SK-N-SH (cell line): ENCODE data around the gene GSPT2. TPM values are rescaled to one million over a fixed set of nuclear protein-coding genes. Genes with fewer than 3 reads are reported as not detected.

Source experiments
- CTCF ChIA-PET: fragments of 300-600, 350-600 bp; formaldehyde crosslinking; extraction: SDS; loops from one replicate; lab custom pipeline; 2021; lab: Yijun Ruan, JAX
- POLR2A ChIA-PET: fragments of 350-600 bp; sonication (Branson Sonifier 250); formaldehyde crosslinking; extraction: SDS; loops from one replicate; lab custom pipeline; 2020; ENCODE audit warnings: antibody characterized with exemption, inconsistent platforms; lab: Yijun Ruan, JAX
- DNase-seq: peaks from one replicate; pipeline ENCODE4 v3.0.0; 2012
- H2AFZ ChIP-seq: fragments of 200-600 bp; sonication (generic); 2 replicates; pipeline ENCODE4 v1.8.1; 2016; ENCODE audit warnings: antibody characterized with exemption, mild to moderate bottlenecking, low read depth
- H3F3A ChIP-seq: fragments of 200-600 bp; sonication (generic); replicated peaks from 2 replicates; pipeline ENCODE3; 2016; ENCODE audit warnings: antibody characterized with exemption, mild to moderate bottlenecking; ENCODE audit not compliant: insufficient read depth
- H3K27ac ChIP-seq, 2 experiments: fragments of 200-500 bp in 1 of 2; fragments of 200-600 bp in 1 of 2; sonication (Bioruptor generic) in 1 of 2; sonication (generic), shearing (Covaris generic) in 1 of 2; 2 replicates each; pipeline versions ENCODE4 v1.5.1 to v1.6.1; 2014 to 2016; ENCODE audit warnings: low read depth in 2 of 2, inconsistent platforms in 1 of 2, low read length in 1 of 2, mild to moderate bottlenecking in 1 of 2, mixed read lengths in 1 of 2
- H3K27me3 ChIP-seq: fragments of 200-600 bp; sonication (generic), shearing (Covaris generic); 2 replicates; pipeline ENCODE4 v1.6.1; 2016; ENCODE audit warnings: mixed run types; ENCODE audit not compliant: insufficient read depth
- H3K36me3 ChIP-seq, 2 experiments: fragments of 200-500 bp in 1 of 2; fragments of 200-600 bp in 1 of 2; sonication (Bioruptor generic) in 1 of 2; sonication (generic) in 1 of 2; replicated peaks in 1 of 2; 2 replicates each; pipeline versions ENCODE3 to v1.5.1; 2014 to 2016; ENCODE audit warnings: low read length in 1 of 2, mild to moderate bottlenecking in 1 of 2; ENCODE audit not compliant: insufficient read depth in 2 of 2, control insufficient read depth in 1 of 2
- H3K4me1 ChIP-seq, 2 experiments: fragments of 200-500 bp in 1 of 2; fragments of 200-600 bp in 1 of 2; sonication (Bioruptor generic) in 1 of 2; sonication (generic), shearing (Covaris generic) in 1 of 2; 2 replicates each; pipeline versions ENCODE4 v1.5.1 to v1.6.1; 2014 to 2016; ENCODE audit warnings: low read depth in 1 of 2, low read length in 1 of 2, mixed run types in 1 of 2; ENCODE audit not compliant: insufficient read depth in 2 of 2, control insufficient read depth in 1 of 2
- H3K4me2 ChIP-seq: fragments of 200-600 bp; sonication (generic), shearing (Covaris generic); 2 replicates; pipeline ENCODE4 v1.6.1; 2017; ENCODE audit warnings: mixed run types
- H3K4me3 ChIP-seq, 2 experiments: fragments of 200-500 bp in 1 of 2; fragments of 200-600 bp in 1 of 2; sonication (Bioruptor generic) in 1 of 2; sonication (generic), shearing (Covaris generic) in 1 of 2; 2 replicates each; pipeline versions ENCODE4 v1.5.1 to v1.8.1; 2014 to 2016; ENCODE audit warnings: low read depth in 2 of 2, inconsistent platforms in 1 of 2, low read length in 1 of 2, mild to moderate bottlenecking in 1 of 2, mixed read lengths in 1 of 2, moderate library complexity in 1 of 2
- H3K79me2 ChIP-seq: fragments of 200-600 bp; sonication (generic); 2 replicates; pipeline ENCODE4 v1.8.1; 2017; ENCODE audit warnings: mild to moderate bottlenecking; ENCODE audit not compliant: insufficient read depth
- H3K9ac ChIP-seq: fragments of 200-600 bp; sonication (generic); 2 replicates; pipeline ENCODE4 v1.6.1; 2017; ENCODE audit warnings: mixed run types
- H3K9me2 ChIP-seq: fragments of 200-600 bp; sonication (generic); 2 replicates; pipeline ENCODE4 v1.6.1; 2017; ENCODE audit warnings: mixed run types
- H3K9me3 ChIP-seq: fragments of 200-600 bp; sonication (generic); 2 replicates; pipeline ENCODE4 v1.6.1; 2017; ENCODE audit warnings: mixed run types, mild to moderate bottlenecking, moderate library complexity
- H4K20me1 ChIP-seq: fragments of 200-600 bp; sonication (generic); 2 replicates; pipeline ENCODE4 v1.6.1; 2017; ENCODE audit warnings: mild to moderate bottlenecking, mixed run types; ENCODE audit not compliant: insufficient read depth
- CHD2 ChIP-seq: fragments of 150-350 bp; IDR thresholded peaks from 2 replicates; pipeline ENCODE4 v1.6.1; 2018; ENCODE audit warnings: low read length; ENCODE audit not compliant: partially characterized antibody
- CTCF ChIP-seq: fragments of 200-600 bp; sonication (generic); IDR thresholded peaks from 2 replicates; pipeline ENCODE4 v1.6.1; 2017; ENCODE audit warnings: antibody characterized with exemption, mild to moderate bottlenecking, moderate library complexity
- EZH2phosphoT487 ChIP-seq: fragments of 200-600 bp; sonication (generic); IDR thresholded peaks from 2 replicates; pipeline ENCODE4 v1.6.1; 2017; ENCODE audit warnings: low read depth, mixed run types, mild to moderate bottlenecking, antibody characterized with exemption, moderate library complexity, borderline replicate concordance
- FOSL2 ChIP-seq: IDR thresholded peaks from 2 replicates; pipeline ENCODE4 v1.4.0; 2012; ENCODE audit warnings: low read depth, mild to moderate bottlenecking, moderate library complexity, borderline replicate concordance
- FOXM1 ChIP-seq: IDR thresholded peaks from 2 replicates; pipeline ENCODE4 v1.4.0; 2012; ENCODE audit warnings: low read depth, mild to moderate bottlenecking
- GABPA ChIP-seq: IDR thresholded peaks from 2 replicates; pipeline ENCODE4 v1.4.0; 2012; ENCODE audit warnings: low read depth, mild to moderate bottlenecking
- MAX ChIP-seq: IDR thresholded peaks from 2 replicates; pipeline ENCODE4 v1.4.0; 2012; ENCODE audit warnings: low read depth
- MEF2A ChIP-seq: IDR thresholded peaks from 2 replicates; pipeline ENCODE4 v1.4.0; 2012; ENCODE audit warnings: low read depth, borderline replicate concordance
- MXI1 ChIP-seq: IDR thresholded peaks from 2 replicates; pipeline ENCODE4 v1.6.1; 2012; ENCODE audit warnings: mild to moderate bottlenecking, low read depth, low read length, improper control_type of control experiment
- NFIC ChIP-seq: IDR thresholded peaks from 2 replicates; pipeline ENCODE4 v1.4.0; 2012; ENCODE audit warnings: borderline replicate concordance
- NRF1 ChIP-seq: IDR thresholded peaks from 2 replicates; pipeline ENCODE4 v1.6.1; 2012; ENCODE audit warnings: low read depth, mild to moderate bottlenecking, low read length
- POLR2AphosphoS5 ChIP-seq: IDR thresholded peaks from 2 replicates; pipeline ENCODE4 v1.6.1; 2012; ENCODE audit warnings: low read depth, low read length
- RAD21 ChIP-seq: IDR thresholded peaks from 2 replicates; pipeline ENCODE4 v1.6.1; 2012; ENCODE audit warnings: mild to moderate bottlenecking, low read length
- RCOR1 ChIP-seq: fragments of 150-350 bp; IDR thresholded peaks from 2 replicates; pipeline ENCODE4 v1.6.1; 2017; ENCODE audit warnings: antibody characterized with exemption, low read length
- REST ChIP-seq: IDR thresholded peaks from 2 replicates; pipeline ENCODE4 v1.6.1; 2012; ENCODE audit warnings: mild to moderate bottlenecking, low read depth, low read length, moderate library complexity
- RFX5 ChIP-seq: IDR thresholded peaks from 2 replicates; pipeline ENCODE4 v1.6.1; 2012; ENCODE audit warnings: mild to moderate bottlenecking, improper control_type of control experiment, low read length
- RXRA ChIP-seq: IDR thresholded peaks from 2 replicates; pipeline ENCODE4 v1.4.0; 2012; ENCODE audit warnings: low read depth, mild to moderate bottlenecking, borderline replicate concordance
- TAF1 ChIP-seq: IDR thresholded peaks from 2 replicates; pipeline ENCODE4 v1.6.1; 2012; ENCODE audit warnings: low read depth, mild to moderate bottlenecking, low read length, moderate library complexity, borderline replicate concordance
- TCF12 ChIP-seq: IDR thresholded peaks from 2 replicates; pipeline ENCODE4 v1.4.0; 2012
- TEAD4 ChIP-seq: IDR thresholded peaks from 2 replicates; pipeline ENCODE4 v1.4.0; 2012; ENCODE audit warnings: mild to moderate bottlenecking, borderline replicate concordance; ENCODE audit not compliant: insufficient read depth
- USF1 ChIP-seq: IDR thresholded peaks from 2 replicates; pipeline ENCODE4 v1.4.0; 2012; ENCODE audit warnings: low read depth, borderline replicate concordance
- USF2 ChIP-seq: fragments of 150-350 bp; IDR thresholded peaks from 2 replicates; pipeline ENCODE4 v1.6.1; 2017; ENCODE audit warnings: antibody characterized with exemption, low read length, low read depth, borderline replicate concordance
- YY1 ChIP-seq: IDR thresholded peaks from 2 replicates; pipeline ENCODE4 v1.4.0; 2012; ENCODE audit warnings: low read depth, mild to moderate bottlenecking
- WGBS: methylation state at CpG from one replicate; pipeline ENCODE4 v1.1.6; 2017; ENCODE audit warnings: low lambda C conversion rate; 5-methylcytosine and 5-hydroxymethylcytosine counted together
- polyA plus RNA-seq, 3 experiments: library from polyadenylated mRNA; depleted of rRNA; stranded (reverse); fragments of >200 nt; gene quantifications; 2 replicates each; pipeline ENCODE4 v1.2.3, GENCODE V29; 2012

Gene GSPT2
- polyA plus RNA-seq, 1 of the 3 experiments (the other 2 are of a cell fraction) = 2.5 TPM

- CTCF ChIA-PET = no interaction called here
- no peak for TF ChIP-seq TAF1
- no peak for TF ChIP-seq RAD21
- TF ChIP-seq CHD2 = no peak
- TF ChIP-seq FOSL2 = no peak
- TF ChIP-seq POLR2AphosphoS5 = no peak
- TF ChIP-seq GABPA = no peak
- TF ChIP-seq TEAD4 = no peak
- no peak for TF ChIP-seq FOXM1
- TF ChIP-seq MXI1 = no peak
- TF ChIP-seq MAX = no peak
- no peak for TF ChIP-seq RFX5
- no peak for TF ChIP-seq CTCF
- no peak for TF ChIP-seq RCOR1
- TF ChIP-seq USF2 = no peak
- no peak for TF ChIP-seq USF1
- TF ChIP-seq, all 33 proteins: peak for 0
- no peak for DNase-seq
- H3K27me3 ChIP-seq = peaks cover 29% of the 10 kb centered on the region; the same call in 1 of the 2 replicates
- H3K79me2 ChIP-seq = no peaks in the 10 kb centered on the region
- no peak overlapping the region for H2AFZ ChIP-seq
- no peaks in the 10 kb centered on the region for H3K9me2 ChIP-seq
- no peak overlapping the region for H3K4me2 ChIP-seq
- no peaks in the 10 kb centered on the region for H3K4me1 ChIP-seq
- H3K27ac ChIP-seq = no peak overlapping the region
- H3K4me3 ChIP-seq = no peak overlapping the region
- H4K20me1 ChIP-seq = no peaks in the 10 kb centered on the region
- no peaks in the 10 kb centered on the region for H3F3A ChIP-seq
- no peak overlapping the region for H3K9ac ChIP-seq
- no peaks in the 10 kb centered on the region for H3K9me3 ChIP-seq
- POLR2A ChIA-PET = no interaction called here
- no peaks in the 10 kb centered on the region for H3K36me3 ChIP-seq
Measured at GRCh38 chrX:51728202-51728601, 15.0 kb upstream of the GSPT2 start.

- ChIA-PET CTCF (no interaction called here), POLR2A (no interaction called here)
- Histone ChIP-seq H4K20me1 (no peaks in the 10 kb centered on the region), H3F3A (no peaks in the 10 kb centered on the region), H3K4me1 (no peaks in the 10 kb centered on the region), H3K9me3 (no peaks in the 10 kb centered on the region), H3K27ac (no peak overlapping the region), H2AFZ (no peak overlapping the region), H3K9me2 (no peaks in the 10 kb centered on the region), H3K79me2 (no peaks in the 10 kb centered on the region), H3K36me3 (no peaks in the 10 kb centered on the region), H3K27me3 (no peaks in the 10 kb centered on the region; the same call in 1 of the 2 replicates), H3K9ac (no peak overlapping the region), H3K4me3 (no peak overlapping the region), H3K4me2 (no peak overlapping the region)
- WGBS = 10% methylated on average over 2 of the region's 2 CpGs
- DNase-seq = no peak
- TF ChIP-seq RXRA (no peak), RFX5 (no peak), NRF1 (no peak), NFIC (no peak), YY1 (no peak), MEF2A (no peak), POLR2AphosphoS5 (no peak), TCF12 (no peak), EZH2phosphoT487 (no peak), FOSL2 (no peak), REST (no peak)
Measured at GRCh38 chrX:51737091-51737490, 6.2 kb upstream of the GSPT2 start.
